GM21423 (cell line): ENCODE results near the gene COL15A1.

ENCODE experiments used
- ATAC-seq: cut with Tn5 transposase; IDR thresholded peaks from one replicate; pipeline ENCODE4 v1.9.1; 2021; ENCODE audit warnings: mild to moderate bottlenecking, moderate library complexity; ENCODE audit not compliant: unreplicated experiment

COL15A1 gene

DNA sequence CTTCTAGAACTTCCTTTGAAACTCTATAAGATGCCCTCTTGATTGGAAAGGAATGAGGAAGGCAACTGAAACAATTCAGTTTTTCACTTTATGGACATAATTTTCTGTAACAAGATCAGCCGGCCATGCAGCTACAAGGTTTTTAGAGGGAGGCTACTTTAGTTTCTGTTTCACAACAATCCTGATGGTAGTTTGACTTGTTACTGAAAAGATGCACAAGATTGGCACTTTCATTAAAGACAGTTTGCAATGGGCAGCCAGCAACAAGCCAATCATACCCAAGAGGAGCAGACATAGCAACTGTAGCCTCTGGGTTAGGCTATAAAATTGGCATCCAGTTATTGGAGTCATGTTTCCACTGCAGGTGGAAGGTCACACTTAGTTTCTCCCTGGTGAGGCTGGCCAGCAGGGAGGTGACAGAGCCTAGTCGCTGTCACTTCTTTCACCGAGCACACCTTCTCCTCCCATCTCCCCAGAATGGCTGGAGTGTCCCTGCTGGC lies 87.0 kb downstream of the COL15A1 start:
- no peak for ATAC-seq

DNA sequence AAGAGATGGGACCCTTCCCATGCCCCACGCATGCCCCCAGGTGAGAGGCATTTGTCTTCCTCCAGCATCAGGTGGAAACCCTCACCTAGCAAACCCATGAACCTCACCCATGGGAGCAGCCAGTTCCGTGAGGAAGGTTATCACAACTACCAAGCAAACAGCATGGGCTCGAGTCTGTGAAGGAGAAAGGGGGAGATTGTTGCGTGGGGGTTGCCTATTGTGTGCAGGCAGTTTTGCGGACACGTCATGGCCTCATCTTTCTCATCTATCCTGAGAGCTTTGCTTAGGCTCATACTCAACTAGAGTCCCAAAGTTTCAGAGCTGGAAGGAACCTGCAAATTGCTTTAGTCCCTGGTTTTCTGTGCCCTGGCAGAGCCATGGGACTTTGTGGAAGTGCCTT lies 87.6 kb downstream of the COL15A1 start:
- no peak for ATAC-seq

GRCh38 chr9:99031994-99032393 lies 88.3 kb downstream of the COL15A1 start:
- no peak for ATAC-seq

DNA sequence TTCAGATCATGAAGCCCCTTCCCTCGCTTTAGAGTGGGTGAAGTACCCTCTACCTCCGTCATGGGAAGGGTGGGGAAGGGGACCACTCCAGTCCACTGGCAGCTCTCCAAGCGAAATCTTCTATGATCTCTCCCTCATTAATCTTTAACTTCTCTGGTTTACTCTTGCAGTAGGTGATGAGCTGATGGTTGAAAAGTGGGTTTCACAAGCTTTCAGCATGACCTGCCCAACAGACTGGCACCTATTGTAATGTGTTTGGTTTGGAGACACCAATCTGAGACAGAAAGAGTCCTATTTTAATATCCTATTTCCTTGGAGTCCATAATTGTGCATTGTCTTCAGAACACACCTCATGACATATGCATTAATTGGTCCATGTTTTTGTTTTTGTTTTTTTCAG lies 90.4 kb downstream of the COL15A1 start:
- no peak for ATAC-seq

DNA sequence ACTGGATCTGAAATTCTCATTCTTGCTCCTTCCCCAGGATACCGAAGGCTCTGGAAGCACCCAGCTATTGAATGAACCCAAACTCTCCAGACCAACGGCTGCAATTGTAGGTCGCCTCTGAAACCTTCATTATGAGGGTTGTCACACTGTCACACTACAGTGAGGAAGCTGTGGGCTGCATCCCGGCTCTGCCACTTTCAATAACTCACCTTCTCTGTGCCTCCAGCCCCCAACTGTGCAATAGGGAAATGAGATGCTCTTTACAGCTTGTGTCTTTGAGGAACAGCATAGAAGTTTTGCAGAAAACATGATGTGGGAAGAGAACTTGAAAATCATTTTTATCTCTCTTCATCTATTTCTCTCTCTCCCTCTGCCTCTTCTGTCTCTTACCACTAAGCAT lies 91.6 kb downstream of the COL15A1 start:
- no peak for ATAC-seq

- ATAC-seq, result no peak
Measured at GRCh38 chr9:99037769-99038483, 94.2 kb downstream of the COL15A1 start.

GRCh38 chr9:99038484-99038820 lies 94.7 kb downstream of the COL15A1 start:
- no peak for ATAC-seq

GRCh38 chr9:99039505-99040182 lies 95.9 kb downstream of the COL15A1 start:
- ATAC-seq, result no peak

GRCh38 chr9:99040251-99040900 lies 96.7 kb downstream of the COL15A1 start:
- ATAC-seq, result no peak

DNA sequence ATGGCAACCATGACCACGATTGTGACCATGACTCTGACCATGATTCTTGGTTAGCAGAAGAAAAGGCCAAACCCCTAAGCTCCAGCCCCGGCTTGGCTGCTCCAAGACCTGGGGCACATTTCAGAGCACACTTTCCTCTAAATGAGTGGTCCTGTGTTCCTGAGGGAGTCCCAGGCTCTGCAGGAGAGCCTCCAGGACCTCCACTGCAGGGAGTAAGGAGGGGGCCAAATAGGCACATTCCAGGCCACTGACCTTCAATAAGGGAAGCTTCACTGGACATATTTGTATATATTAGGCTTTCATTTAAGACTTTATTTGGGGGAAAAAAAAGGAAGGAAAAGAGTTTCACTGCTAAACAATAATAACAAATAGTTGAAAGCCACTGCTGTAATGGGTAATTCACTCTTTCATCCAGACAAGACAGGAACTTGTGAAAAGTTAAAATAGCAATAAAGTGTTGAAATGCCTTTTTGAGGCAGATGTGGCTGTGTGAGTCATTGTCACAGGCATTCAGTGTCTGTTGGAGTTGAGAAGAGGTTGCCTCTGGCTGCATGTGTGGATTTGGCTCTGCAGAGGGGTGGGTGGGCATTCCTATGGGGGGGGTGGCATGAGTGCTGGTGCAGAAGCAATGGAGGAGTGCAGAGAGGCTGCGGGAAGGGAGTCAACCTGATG lies 97.3 kb downstream of the COL15A1 start:
- ATAC-seq, result no peak

- no peak for ATAC-seq
Measured at GRCh38 chr9:99041618-99042017, 97.9 kb downstream of the COL15A1 start.

DNA sequence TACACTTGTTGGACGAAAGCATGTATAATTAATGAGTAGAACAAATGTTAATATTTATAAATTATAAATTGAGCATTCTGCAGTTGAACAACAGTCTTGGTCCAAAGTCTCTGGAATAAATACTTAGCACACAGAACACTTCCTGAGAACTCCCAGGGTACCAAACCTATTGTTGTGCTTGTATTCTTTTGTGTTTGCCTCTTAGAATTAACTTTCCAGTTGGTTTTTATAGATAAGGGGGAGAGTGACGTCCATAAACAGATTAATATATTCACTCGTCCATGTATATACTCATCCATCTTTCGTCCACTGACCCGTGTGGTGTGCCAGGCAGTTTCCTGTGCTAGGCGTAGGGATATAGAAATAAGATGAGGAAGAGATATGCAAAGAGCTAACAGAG lies 98.9 kb downstream of the COL15A1 start:
- ATAC-seq, result no peak

GRCh38 chr9:99044827-99045226 lies 101.1 kb downstream of the COL15A1 start:
- no peak for ATAC-seq

GRCh38 chr9:99046068-99046467 lies 102.4 kb downstream of the COL15A1 start:
- no peak for ATAC-seq

GRCh38 chr9:99046542-99047071 lies 102.9 kb downstream of the COL15A1 start:
- no peak for ATAC-seq

DNA sequence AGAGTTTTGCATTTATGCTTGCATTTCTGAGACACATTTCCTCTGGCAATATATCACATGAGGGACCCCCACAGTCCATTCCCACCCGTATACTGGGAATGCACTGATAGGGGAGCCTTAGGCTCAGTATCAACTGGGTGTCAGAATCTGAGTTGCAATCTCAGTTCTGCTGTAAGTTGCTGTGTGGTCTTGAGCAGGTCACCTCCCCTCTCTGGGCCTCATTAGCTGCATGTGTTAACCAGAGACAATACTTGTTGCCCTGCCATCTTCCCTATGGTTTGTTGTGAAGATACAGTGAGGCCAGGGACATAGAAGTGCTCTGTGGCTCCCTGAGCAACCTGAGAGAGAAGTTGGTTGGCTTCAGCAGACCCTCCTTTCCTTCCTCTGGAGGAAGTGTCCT lies 105.5 kb downstream of the COL15A1 start:
- ATAC-seq, result no peak

- ATAC-seq, result no peak
Measured at GRCh38 chr9:99049641-99050040, 105.9 kb downstream of the COL15A1 start.

- ATAC-seq, result no peak
Measured at GRCh38 chr9:99050292-99050911, 106.7 kb downstream of the COL15A1 start.

DNA sequence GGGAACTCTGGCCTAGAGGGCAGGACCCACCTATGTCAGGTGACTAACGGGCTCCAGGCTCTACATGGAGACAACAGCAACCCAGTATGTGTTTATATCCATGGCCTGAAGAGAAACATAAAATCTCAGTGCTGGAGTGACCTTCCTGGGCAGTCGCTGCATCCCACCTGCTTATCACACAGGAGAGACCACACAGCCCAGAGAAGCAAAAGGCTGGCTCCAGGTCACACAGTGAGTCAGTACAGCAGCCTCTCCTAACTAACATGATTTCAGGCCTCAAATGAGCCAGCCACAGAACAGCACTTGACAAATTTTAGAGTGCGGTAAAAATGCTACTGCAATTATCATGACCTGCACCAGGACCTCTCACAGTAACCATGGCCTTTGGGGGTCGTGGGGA lies 107.2 kb downstream of the COL15A1 start:
- ATAC-seq, result no peak

DNA sequence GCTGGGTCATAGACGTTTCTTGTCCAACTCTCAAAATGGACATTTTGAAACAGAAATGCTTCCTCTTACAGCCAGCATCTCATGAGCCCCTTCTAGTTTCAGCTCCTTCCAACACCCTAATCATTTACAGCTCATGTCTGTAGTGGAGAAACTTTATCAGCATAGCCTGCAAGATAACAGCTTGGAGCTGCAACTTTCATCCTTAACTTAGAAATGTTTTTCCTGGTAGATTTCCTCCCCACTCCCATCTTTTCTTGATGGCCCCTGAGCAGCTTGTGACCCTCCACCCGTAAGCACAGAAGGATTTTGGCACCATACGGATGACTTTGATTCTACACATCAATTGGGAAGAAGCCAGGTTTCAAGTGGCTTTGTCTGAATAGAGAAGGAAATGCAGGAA lies 107.7 kb downstream of the COL15A1 start:
- no peak for ATAC-seq

DNA sequence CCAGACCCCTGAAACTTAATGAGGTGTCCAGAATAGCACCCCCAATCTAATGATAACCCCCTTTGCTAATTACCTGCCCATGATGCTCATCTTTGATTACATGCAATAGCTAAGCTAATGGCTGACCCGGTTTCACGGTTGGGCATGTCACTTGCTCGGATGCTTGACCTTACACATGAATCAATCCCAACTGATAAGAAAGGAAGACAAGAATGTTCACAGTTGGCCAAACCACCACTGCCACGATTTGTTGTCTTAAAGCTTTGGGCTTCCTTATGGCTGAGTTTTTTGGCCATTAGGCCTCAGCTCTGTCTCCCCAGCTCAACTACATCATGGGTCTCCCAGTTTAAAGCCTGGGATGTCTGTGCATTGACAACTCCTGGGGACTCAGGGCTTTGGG lies 108.1 kb downstream of the COL15A1 start:
- ATAC-seq, result no peak
